Gastrocnemius medialis (tissue), 4 donors: ENCODE measurements around the gene CDHR4. TPM values are rescaled to one million over a fixed set of nuclear protein-coding genes. Genes with fewer than 3 reads are reported as not detected.

Source experiments
- ATAC-seq, 2 donors: fragments of 150-250 bp; one replicate each; pipeline ENCODE4 v1.9.1; 2016
- DNase-seq, 2 donors: peaks; one replicate each; pipeline ENCODE4 v3.0.0-alpha.2; 2019
- H3K27ac ChIP-seq, 4 donors: fragments of 200-600 bp; sonication (generic); 1 replicate in 1 of 4; 2 replicates in 3 of 4; pipeline ENCODE4 v1.5.1; 2016 to 2018; ENCODE audit warnings: mild to moderate bottlenecking in 2 of 4, moderate library complexity in 1 of 4
- H3K27me3 ChIP-seq, 3 donors: fragments of 200-600 bp; sonication (generic) in 2 of 3; 1 replicate in 1 of 3; 2 replicates in 2 of 3; pipeline versions ENCODE4 v1.5.1 to v1.6.0; 2016 to 2019; ENCODE audit warnings: mild to moderate bottlenecking in 1 of 3, moderate library complexity in 1 of 3
- H3K36me3 ChIP-seq, 2 donors: fragments of 200-600 bp; sonication (generic) in 1 of 2; one replicate each; pipeline ENCODE4 v1.5.1; 2017 to 2018
- H3K4me1 ChIP-seq, 2 donors: fragments of 200-600 bp; sonication (generic) in 1 of 2; one replicate each; pipeline ENCODE4 v1.5.1; 2016 to 2017; ENCODE audit warnings: mild to moderate bottlenecking in 2 of 2
- H3K4me3 ChIP-seq, 4 donors: fragments of 200-600 bp; sonication (generic) in 3 of 4; 1 replicate in 1 of 4; 2 replicates in 3 of 4; pipeline ENCODE4 v1.5.1; 2016 to 2019; ENCODE audit warnings: mild to moderate bottlenecking in 2 of 4
- H3K9me3 ChIP-seq, 3 donors: fragments of 200-600 bp; sonication (generic) in 2 of 3; 1 replicate in 1 of 3; 2 replicates in 2 of 3; pipeline ENCODE4 v1.5.1; 2016 to 2019
- CTCF ChIP-seq, 5 experiments: fragments of 450-650 bp in 3 of 5; fragments of 200-600 bp in 2 of 5; sonication (generic) in 2 of 5; IDR thresholded peaks in 4 of 5; conservative IDR thresholded peaks in 1 of 5; 1 replicate in 4 of 5; 2 replicates in 1 of 5; pipeline ENCODE4 v1.5.1; 2016 to 2019; ENCODE audit warnings: antibody characterized with exemption in 5 of 5, mild to moderate bottlenecking in 3 of 5, moderate library complexity in 3 of 5
- POLR2A ChIP-seq, 2 donors: fragments of 450-650 bp; IDR thresholded peaks; one replicate each; pipeline ENCODE4 v1.6.1; 2017; ENCODE audit warnings: antibody characterized with exemption in 2 of 2, mild to moderate bottlenecking in 2 of 2, moderate library complexity in 2 of 2
- in situ Hi-C, 4 donors: fragments of 200-750 bp; cut with MboI; loops; one replicate each; pipeline versions ENCODE4 v1.15.0 to v1.8.0; 2017; ENCODE audit warnings: low sequenced_read_pairs in 4 of 4
- intact Hi-C: fragments of 100-400 bp; cut with DNase I; formaldehyde crosslinking; loops from one replicate; pipeline ENCODE4 v1.15.1; 2023; ENCODE audit warnings: low total_unique reads
- total RNA-seq, 4 donors: library from RNA; depleted of rRNA; stranded (reverse); fragments of >200 nt; gene quantifications; one replicate each; pipeline versions ENCODE4 v1.1.0 to v1.2.3, GENCODE V29; 2016

Gene CDHR4
- total RNA-seq, 4 donors from 2014 or later: not detected

GRCh38 chr3:49804141-49805041 is 4.7 kb upstream of the CDHR4 start:
- peak overlapping the region; percentile 83 to 99 (median 88) for H3K4me3 ChIP-seq
- in situ Hi-C loops: loop anchor here in 2 of 4 donors (5.0 kb wide), 1 partner anchor 38 kb away; no protein-coding TSS in a partner anchor
- H3K4me1 ChIP-seq: peaks cover 40 to 45% of the 10 kb centered on the region in 2 donors
- no peak for DNase-seq
- TF ChIP-seq CTCF (IDR thresholded peaks at IDR 0.05 in 4 of 5, conservative IDR thresholded peaks at IDR 0.05 in 1 of 5) (no peak), POLR2A (IDR thresholded peaks at IDR 0.05) (no peak)
- no peaks in the 10 kb centered on the region for H3K36me3 ChIP-seq
- intact Hi-C loops: loop anchor here (1.0 to 5.0 kb wide), 2 partner anchors 18 to 98 kb away; partner anchors contain the start of genes IP6K1 and MST1R
- no peak for ATAC-seq
- H3K27ac ChIP-seq: peak overlapping the region; percentile 89 to 97 (median 93)
- H3K9me3 ChIP-seq: no peaks in the 10 kb centered on the region
- H3K27me3 ChIP-seq: no peaks in the 10 kb centered on the region

DNA sequence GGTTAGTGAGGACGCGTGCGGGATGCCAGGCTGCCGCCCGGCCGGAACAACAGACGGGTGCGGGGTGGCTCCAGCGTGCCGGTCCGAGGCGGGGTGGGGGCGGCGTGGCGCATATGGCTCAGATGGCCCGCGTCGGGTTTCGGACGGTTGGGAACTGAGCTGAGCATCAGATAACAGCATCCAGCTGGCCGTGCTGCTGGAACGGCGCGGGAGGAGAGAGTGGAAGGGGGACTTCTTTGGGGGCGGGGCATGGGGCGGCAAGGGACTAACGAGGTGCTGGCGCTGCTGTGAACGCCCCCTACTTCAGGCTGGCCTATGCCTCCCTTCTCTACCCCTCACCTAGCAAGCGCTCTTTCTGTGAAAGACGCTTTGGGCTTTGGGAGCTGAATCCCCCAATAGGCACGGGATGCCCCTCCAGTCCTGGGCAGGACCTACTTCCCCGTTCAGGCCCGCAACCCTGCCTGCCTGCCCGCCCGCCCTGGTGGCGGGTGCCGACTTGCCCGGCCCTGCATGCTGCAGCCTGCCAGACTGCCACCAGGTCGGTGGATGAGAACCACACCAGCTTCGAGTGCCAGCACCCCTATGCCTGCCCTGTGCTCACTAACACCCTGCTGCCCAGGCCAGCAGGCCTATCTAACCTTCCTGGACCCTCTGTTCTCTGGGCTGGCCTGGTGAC is 3.9 kb upstream of the CDHR4 start:
- TF ChIP-seq CTCF (IDR thresholded peaks at IDR 0.05 in 4 of 5, conservative IDR thresholded peaks at IDR 0.05 in 1 of 5): peak in 1 of 5 experiments; percentile 14
- no peak for TF ChIP-seq POLR2A (IDR thresholded peaks at IDR 0.05)
- Histone ChIP-seq H3K9me3 (no peaks in the 10 kb centered on the region), H3K4me3 (peak overlapping the region; percentile 83 to 99 (median 88)), H3K4me1 (peaks cover 40 to 45% of the 10 kb centered on the region in 2 donors), H3K36me3 (no peaks in the 10 kb centered on the region), H3K27me3 (no peaks in the 10 kb centered on the region), H3K27ac (peak overlapping the region; percentile 89 to 97 (median 93))
- DNase-seq (peak in 1 of 2 donors; percentile 28), ATAC-seq (peak; percentile 15 to 18)
- intact Hi-C loops: loop anchor here (2.0 to 5.0 kb wide), 2 partner anchors 81 to 99 kb away; partner anchors contain the start of genes GMPPB and MST1R
- in situ Hi-C loops: loop anchor here in 1 of 4 donors (5.0 kb wide), 1 partner anchor 39 kb away; no protein-coding TSS in a partner anchor

DNA sequence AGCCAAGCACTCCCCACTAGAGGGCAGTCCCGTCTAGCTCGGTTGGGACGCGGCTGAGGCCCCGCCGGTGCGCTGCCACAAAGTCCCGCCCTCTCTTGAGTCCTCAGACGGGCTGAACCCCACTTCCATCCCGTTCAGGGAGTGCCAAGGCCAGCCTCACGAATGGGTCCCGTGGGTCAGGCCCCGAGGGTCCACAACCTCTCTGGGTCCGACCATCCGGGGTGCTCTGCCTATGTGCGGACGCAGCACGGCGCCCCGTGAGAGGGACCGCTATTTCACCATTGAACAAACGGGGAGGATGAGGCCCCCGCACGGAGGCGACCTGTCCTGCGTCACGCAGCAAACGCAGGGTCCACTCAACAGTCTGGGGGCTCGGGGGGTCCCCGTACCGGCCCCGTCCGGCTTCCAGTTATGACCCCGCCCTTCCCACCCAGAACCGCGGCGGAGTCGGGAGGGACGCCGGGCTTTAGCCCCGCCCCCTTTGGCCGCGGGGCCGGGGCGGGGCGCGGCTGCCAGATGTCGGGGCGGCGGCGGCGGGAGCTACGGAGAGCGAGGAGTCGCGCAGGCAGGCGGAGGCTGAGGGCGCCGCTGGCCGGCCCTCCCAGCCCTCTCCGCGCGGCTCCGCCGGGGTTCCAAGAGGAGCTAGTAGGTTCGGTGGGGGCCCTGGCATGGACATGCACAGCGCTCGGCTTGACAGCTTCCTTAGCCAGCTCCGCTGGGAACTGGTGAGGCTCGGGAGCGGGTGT is 3.2 kb upstream of the CDHR4 start, which contains the start of gene INKA1:
INKA1 (plus strand) TSS at position 543 of the 746 bp plus-strand sequence; CDS start at position 675, 132 bp downstream.
- in situ Hi-C loops (loop anchor here in 1 of 4 donors (5.0 kb wide), 1 partner anchor 39 kb away; no protein-coding TSS in a partner anchor), intact Hi-C loops (loop anchor here (1.0 to 5.0 kb wide), 3 partner anchors 36 to 99 kb away; partner anchors contain the start of genes GMPPB and MST1R)
- Histone ChIP-seq H3K36me3 (no peaks in the 10 kb centered on the region), H3K4me3 (peak within 1 kb of the TSS; percentile 83 to 99 (median 88)), H3K27ac (peak within 1 kb of the TSS; percentile 89 to 97 (median 93)), H3K27me3 (no peaks in the 10 kb centered on the region), H3K9me3 (no peaks in the 10 kb centered on the region), H3K4me1 (peaks cover 40 to 45% of the 10 kb centered on the region in 2 donors)
- peak; percentile 88 to 89 for TF ChIP-seq POLR2A (IDR thresholded peaks at IDR 0.05)
- TF ChIP-seq CTCF (IDR thresholded peaks at IDR 0.05 in 4 of 5, conservative IDR thresholded peaks at IDR 0.05 in 1 of 5): peak; percentile 84 to 96 (median 94)
- ATAC-seq (peak; percentile 68 to 82), DNase-seq (peak; percentile 80 to 86)

DNA sequence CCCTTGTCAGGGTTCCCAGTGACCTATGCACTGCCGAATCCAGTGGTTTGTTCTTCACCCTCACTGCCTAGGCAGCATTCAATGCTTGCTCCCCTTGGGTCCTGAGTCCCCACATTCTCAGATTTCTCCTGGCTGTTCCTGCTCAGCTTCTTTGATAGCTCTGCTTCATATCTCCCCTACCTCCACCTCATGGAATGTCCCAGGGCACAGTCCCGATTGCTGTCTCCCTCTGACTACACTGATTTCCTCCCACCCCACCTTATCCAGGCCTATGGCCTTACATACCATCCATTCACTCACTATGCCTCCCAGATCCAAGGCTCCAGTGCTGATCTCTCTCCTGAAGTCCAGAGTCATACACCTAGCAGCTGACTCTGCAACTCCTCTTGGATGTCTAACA is 1.5 kb upstream of the CDHR4 start:
- intact Hi-C loops (loop anchor here (5.0 kb wide), 1 partner anchor 101 kb away; the partner anchor contains the start of gene MST1R), in situ Hi-C loops (loop anchor here in 1 of 4 donors (5.0 kb wide), 1 partner anchor 41 kb away; no protein-coding TSS in a partner anchor)
- Histone ChIP-seq H3K27ac (no peak overlapping the region), H3K9me3 (no peaks in the 10 kb centered on the region), H3K27me3 (no peaks in the 10 kb centered on the region), H3K4me1 (peaks cover 24 to 29% of the 10 kb centered on the region in 2 donors), H3K4me3 (no peak overlapping the region), H3K36me3 (no peaks in the 10 kb centered on the region)
- DNase-seq (no peak), ATAC-seq (no peak)
- no peak for TF ChIP-seq CTCF (IDR thresholded peaks at IDR 0.05 in 4 of 5, conservative IDR thresholded peaks at IDR 0.05 in 1 of 5)
- TF ChIP-seq POLR2A (IDR thresholded peaks at IDR 0.05): no peak
